ENCODE data around the gene SRPRB. TPM values are rescaled to one million over a fixed set of nuclear protein-coding genes. Genes with fewer than 3 reads are reported as not detected.

The SRPRB gene
- total RNA-seq, 1 experiment from 2014 or later = 61.0 TPM

- no peak for TF ChIP-seq EZH2phosphoT487 (IDR thresholded peaks at IDR 0.05; ENCODE audit: borderline replicate concordance)
- TF ChIP-seq RAD21 (IDR thresholded peaks at IDR 0.05; ENCODE audit: low read depth) = no peak
- TF ChIP-seq ZBTB33 (IDR thresholded peaks at IDR 0.05; ENCODE audit: extremely low read depth, insufficient replicate concordance, low read length) = no peak
- TF ChIP-seq SRF (IDR thresholded peaks at IDR 0.05; ENCODE audit: low read depth) = no peak
- TF ChIP-seq POLR2AphosphoS5 (IDR thresholded peaks at IDR 0.05; ENCODE audit: low read depth, low read length) = no peak
- TF ChIP-seq SP1 (IDR thresholded peaks at IDR 0.05; ENCODE audit: low read depth) = no peak
- no peak for TF ChIP-seq ZFX (IDR thresholded peaks at IDR 0.05)
- TF ChIP-seq FOSL1 (IDR thresholded peaks at IDR 0.05; ENCODE audit: low read depth) = no peak
Observed at GRCh38 chr3:133763797-133764683, 41.6 kb upstream of the SRPRB start (continued).

GRCh38 chr3:133765256-133765655, 40.4 kb upstream of the SRPRB start:
- BruUV-seq (replicated peaks) = no TSS peak
- Histone ChIP-seq H3K9me3 (ENCODE audit: control insufficient read depth in 1 of 2, insufficient read depth in 1 of 2, low read depth in 1 of 2, low read length in 2 of 2) (no peaks in the 10 kb centered on the region), H2AFZ (ENCODE audit: low read depth, low read length, poor library complexity, severe bottlenecking) (no peak overlapping the region), H3K9ac (ENCODE audit: low read length) (no peak overlapping the region), H3K27ac (ENCODE audit: low read depth, low read length) (no peak overlapping the region), H3K4me3 (replicated peaks in 1 of 2; ENCODE audit: low read depth in 1 of 2, low read length in 2 of 2) (no peak overlapping the region), H3K4me1 (ENCODE audit: control insufficient read depth in 1 of 2, insufficient read depth in 2 of 2, low read length in 2 of 2) (no peaks in the 10 kb centered on the region), H3K27me3 (ENCODE audit: insufficient read depth, low read length) (peaks cover 21% of the 10 kb centered on the region), H3K9me2 (ENCODE audit: insufficient read depth) (no peaks in the 10 kb centered on the region), H3K4me2 (ENCODE audit: low read length) (no peak overlapping the region), H3K79me2 (ENCODE audit: insufficient read depth, low read length) (no peaks in the 10 kb centered on the region), H3K36me3 (ENCODE audit: control insufficient read depth in 1 of 2, insufficient read depth in 2 of 2, low read length in 2 of 2) (no peaks in the 10 kb centered on the region), H4K20me1 (ENCODE audit: insufficient read depth) (no peaks in the 10 kb centered on the region)
- CTCF ChIA-PET = no interaction called here
- no peak for ATAC-seq
- RAD21 ChIA-PET (ENCODE audit: low non-redundant PET in 1 of 2, low total read pairs in 2 of 2, uncharacterized antibody in 2 of 2, unreplicated experiment in 2 of 2) = no interaction called here
- TF ChIP-seq ZNF274 (IDR thresholded peaks at IDR 0.05; ENCODE audit: low read depth, low read length) (no peak), RAD21 (IDR thresholded peaks at IDR 0.05; ENCODE audit: low read depth) (no peak), POLR2AphosphoS5 (IDR thresholded peaks at IDR 0.05; ENCODE audit: low read depth, low read length) (no peak), SP1 (IDR thresholded peaks at IDR 0.05; ENCODE audit: low read depth) (no peak), EZH2 (IDR thresholded peaks at IDR 0.05) (no peak), SRF (IDR thresholded peaks at IDR 0.05; ENCODE audit: low read depth) (no peak), POLR2A (IDR thresholded peaks at IDR 0.05; ENCODE audit: borderline replicate concordance, extremely low read depth, insufficient read depth, insufficient read length) (no peak), TCF7L2 (IDR thresholded peaks at IDR 0.05; ENCODE audit: borderline replicate concordance, extremely low read depth, insufficient read depth, insufficient read length) (no peak), JUND (IDR thresholded peaks at IDR 0.05) (no peak), FOSL1 (IDR thresholded peaks at IDR 0.05; ENCODE audit: low read depth) (no peak), ELF1 (IDR thresholded peaks at IDR 0.05; ENCODE audit: borderline replicate concordance, low read depth) (no peak)
- intact Hi-C loops (cut with micrococcal nuclease) = no loop called here
- POLR2A ChIA-PET = no interaction called here
- DNase-seq (ENCODE audit: low read depth, low spot score) = no peak
